Daoy (cell line): Measurements from ENCODE around the gene COQ3. TPM values are rescaled to one million over a fixed set of nuclear protein-coding genes. Genes with fewer than 3 reads are reported as not detected.

Experiments used
- DNase-seq: peaks from one replicate; pipeline ENCODE4 v3.0.0-alpha.2; 2015; ENCODE audit warnings: low read depth
- total RNA-seq: library from RNA; depleted of rRNA; stranded (reverse); fragments of >200 nt; shearing (Covaris generic); gene quantifications from 2 replicates; pipeline ENCODE4 v1.2.3, GENCODE V29; 2014; rRNA removed

The COQ3 gene, protein sequence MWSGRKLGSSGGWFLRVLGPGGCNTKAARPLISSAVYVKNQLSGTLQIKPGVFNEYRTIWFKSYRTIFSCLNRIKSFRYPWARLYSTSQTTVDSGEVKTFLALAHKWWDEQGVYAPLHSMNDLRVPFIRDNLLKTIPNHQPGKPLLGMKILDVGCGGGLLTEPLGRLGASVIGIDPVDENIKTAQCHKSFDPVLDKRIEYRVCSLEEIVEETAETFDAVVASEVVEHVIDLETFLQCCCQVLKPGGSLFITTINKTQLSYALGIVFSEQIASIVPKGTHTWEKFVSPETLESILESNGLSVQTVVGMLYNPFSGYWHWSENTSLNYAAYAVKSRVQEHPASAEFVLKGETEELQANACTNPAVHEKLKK
- 12.9 and 27.3 TPM in 2 replicates for total RNA-seq

DNA sequence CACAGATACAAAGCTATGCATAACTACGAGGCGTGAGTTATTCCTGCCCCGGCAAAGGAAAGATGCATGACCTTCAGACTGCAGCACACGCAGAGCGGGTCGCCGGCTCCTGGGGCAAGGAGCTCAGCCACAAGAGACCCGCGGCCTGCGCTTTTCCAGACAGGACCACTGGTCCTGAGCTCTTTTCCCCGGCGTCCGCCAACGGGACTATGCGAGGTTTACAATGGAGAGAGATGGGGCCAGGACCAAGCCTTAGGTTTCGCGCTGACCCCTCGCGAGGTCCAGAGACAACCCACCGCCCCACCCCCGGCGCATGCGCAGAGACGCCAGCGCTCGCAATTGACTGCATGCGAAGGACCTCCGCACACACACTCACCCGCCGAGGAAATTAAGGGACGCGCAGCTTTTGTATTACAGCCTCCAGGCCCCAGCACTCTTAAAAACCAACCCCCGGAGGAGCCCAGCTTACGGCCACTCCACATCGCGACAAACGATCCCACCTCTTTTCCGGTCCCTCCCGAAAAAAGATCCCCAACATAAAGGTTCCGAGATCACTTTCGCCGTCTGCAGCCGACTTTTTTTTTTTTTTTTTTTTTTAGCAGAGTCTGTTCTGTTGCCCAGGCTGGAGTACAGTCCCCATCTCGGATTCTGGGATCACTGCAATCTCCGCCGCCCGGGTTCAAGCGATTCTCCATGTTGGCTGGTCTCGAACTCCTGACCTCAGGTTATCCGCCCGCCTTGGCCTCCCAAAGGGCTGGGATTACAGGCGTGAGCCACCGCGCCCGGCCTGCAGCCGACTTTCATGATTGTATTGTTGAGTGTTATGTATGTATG lies at the start of gene COQ3:
COQ3 (minus strand) TSS at position 498 of the 834 bp plus-strand sequence; CDS start at position 482, 16 bp downstream.
- peak; percentile 82 for DNase-seq

GRCh38 chr6:99434702-99435530 lies 40.9 kb upstream of the COQ3 start:
- DNase-seq: no peak

DNA sequence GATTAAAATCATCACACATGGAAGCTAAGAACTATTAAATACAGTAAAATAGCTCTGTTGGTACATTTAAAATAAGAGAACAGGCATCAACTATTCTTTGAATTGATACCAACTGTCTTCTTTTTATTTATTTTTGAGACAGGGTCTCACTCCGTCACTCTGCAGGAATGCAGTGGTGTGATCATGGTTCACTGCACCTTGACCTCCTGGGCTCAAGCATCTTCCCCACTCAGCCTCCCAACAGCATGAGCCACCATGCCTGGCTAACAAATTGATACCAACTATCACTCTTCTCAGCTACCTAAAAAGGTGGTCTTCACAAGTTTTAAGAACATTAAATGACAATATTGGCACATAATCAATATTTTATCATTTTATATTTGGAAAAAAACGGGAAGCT lies 38.9 kb upstream of the COQ3 start:
- DNase-seq: peak; percentile 5

- DNase-seq: no peak
Measured at GRCh38 chr6:99431901-99432300, 37.9 kb upstream of the COQ3 start.

DNA sequence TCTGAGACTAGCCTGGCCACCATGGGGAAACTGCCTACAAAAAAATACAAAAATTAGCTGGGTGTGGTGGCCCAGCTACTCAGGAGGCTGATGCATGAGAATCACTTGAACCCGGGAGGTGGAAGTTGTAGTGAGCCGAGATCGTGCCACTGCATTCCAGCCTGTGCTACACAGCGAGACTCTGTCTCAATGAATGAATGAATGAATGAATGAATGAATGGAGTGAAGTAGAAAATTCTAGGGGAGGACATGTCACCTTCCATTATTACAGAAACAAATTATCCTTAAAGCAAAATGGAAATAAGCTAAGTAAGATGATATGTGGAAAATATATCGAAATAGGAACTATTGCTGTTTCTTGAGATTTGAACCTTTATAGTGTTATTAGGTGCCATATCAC lies 34.0 kb upstream of the COQ3 start:
- DNase-seq: no peak

DNA sequence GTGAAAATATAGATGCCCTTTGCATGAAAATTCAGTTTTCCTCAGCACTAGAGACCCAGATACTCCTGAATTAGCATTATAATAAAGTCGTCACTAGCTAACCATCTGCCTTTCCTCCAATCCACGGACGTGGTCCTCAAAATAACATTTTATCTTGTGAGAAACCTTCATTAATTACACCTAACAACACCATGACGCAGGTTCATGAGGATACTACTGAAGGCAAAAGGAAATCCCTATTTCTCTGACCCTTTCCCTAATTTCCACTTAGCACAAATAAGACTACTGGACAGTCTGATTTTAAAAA lies 32.4 kb upstream of the COQ3 start:
- no peak for DNase-seq

- peak; percentile 88 for DNase-seq
Measured at GRCh38 chr6:99425647-99426450, 31.9 kb upstream of the COQ3 start.

DNA sequence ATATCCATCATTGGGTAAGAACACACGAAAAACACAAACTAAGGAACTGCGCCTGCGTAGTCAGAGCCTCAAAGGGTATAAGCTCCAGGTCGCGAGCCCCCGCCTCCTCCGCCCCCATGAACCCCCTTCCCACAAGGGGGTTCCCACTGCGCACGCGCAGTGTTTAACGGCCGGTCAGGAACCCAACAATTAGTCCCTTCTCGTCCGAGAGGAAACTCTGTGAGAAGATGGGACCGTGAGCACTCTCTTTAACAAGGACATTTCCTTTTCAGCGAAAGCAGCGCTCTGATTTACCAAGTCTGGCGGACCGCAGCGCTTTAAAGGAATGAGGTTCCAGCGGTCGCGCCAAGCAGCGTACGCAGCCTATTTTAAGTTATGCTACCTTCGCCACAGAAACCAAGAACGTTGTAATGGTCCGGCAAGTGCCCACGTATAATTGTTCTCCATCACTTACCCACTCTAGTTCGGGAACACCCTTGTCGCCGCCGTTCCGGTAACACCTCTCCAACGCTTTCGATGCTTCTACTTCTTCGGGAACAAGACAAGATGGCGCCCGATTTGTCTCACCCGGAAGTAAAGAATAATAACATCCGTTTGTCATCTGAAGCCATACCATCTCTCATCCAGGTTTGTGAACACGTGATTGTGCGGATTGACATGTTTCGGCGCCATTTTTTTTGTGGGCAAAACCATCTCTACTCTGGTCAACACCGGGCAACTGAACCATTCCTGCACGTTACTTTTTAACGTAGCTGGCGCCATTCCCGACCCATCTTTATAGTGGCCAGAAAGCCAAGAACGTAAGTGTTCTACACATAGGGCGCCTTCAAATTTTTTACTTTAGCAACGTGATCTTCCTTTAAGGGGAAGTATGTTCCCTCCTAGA lies 31.0 kb upstream of the COQ3 start, which contains the start of gene PNISR:
PNISR (minus strand) TSS at position 548 of the 886 bp plus-strand sequence. CDS start 10,649 bp downstream, outside the sequence.
- DNase-seq: peak; percentile 95

DNA sequence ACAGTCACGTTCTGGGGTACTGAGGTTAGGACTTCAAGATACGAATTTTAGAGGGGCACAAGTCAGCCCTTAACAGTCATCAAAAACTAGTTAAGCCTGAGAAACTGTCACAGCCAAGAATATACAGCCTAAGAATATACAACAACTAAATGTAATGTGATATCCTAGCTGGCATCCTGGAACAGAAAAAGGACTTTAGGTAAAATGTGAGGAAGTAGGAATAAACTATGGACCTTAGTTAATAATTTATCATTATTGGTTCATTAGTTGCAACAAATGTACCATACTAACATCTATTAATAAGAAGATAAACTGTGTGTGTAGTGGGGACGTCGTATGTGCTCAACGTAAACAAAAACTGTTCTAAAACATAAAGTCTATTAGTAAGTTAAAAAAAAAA lies 30.0 kb upstream of the COQ3 start:
- DNase-seq: no peak

GRCh38 chr6:99422912-99423311 lies 28.9 kb upstream of the COQ3 start:
- no peak for DNase-seq

GRCh38 chr6:99416892-99417767 lies 23.1 kb upstream of the COQ3 start:
- no peak for DNase-seq

DNA sequence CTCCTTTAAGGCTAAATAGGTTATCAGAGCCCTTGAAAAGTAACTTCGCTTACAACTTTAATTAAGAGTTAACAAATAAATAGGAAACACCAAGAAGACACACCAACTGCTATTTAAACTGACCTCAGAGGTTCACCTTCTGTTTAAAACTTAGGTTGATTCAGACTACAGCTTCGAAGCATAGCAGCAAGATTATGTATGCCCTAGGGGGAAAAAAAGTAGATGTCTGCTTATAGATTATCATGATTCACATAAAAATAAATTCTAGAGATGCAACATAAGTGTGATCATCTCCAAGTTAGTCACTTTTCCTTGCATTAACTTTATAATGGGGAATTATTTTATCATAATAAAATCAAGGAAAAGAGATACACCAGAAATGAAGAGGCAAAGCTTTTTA lies 22.2 kb upstream of the COQ3 start:
- no peak for DNase-seq

- no peak for DNase-seq
Measured at GRCh38 chr6:99415446-99415845, 21.5 kb upstream of the COQ3 start.

- no peak for DNase-seq
Measured at GRCh38 chr6:99412065-99412464, 18.1 kb upstream of the COQ3 start.

DNA sequence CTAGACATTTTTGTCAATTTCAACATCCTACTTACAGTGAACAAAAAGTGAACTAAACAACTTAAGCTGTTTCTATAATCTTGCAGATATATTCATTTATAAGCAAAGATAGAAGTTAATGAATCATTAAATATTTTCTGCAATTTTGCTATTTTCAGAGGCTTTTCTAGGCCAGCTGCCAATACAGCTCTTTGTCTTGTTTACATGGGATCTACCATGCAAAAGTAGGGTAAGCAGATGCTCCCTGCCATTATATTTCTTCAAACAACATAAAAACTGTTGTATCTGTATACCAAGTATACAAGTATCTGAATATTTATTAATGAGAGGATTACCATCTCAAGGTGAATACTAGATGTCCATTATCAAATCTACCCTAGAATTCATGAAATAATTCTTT lies 15.7 kb upstream of the COQ3 start:
- DNase-seq: no peak

DNA sequence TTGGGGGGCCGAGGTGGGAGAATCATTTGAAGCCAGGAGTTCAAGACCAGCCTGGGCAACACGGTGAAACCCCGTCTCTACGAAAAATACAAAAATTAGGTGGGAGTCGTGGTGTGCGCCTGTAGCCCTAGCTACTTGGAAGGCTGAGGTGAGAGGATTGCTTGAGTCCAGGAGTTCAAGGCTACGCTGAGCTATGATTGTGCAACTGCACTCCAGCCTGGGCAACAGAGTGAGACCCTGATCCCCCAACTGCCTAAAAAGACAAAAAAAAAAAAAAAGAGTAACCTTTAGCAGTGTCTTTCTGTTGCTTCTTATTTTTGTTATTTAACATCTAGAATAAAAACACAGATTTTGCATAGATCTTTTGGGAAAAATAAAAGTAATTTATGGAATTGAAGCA lies 13.1 kb upstream of the COQ3 start:
- DNase-seq: no peak

- DNase-seq: no peak
Measured at GRCh38 chr6:99402448-99402847, 8.5 kb upstream of the COQ3 start.

- DNase-seq: no peak
Measured at GRCh38 chr6:99397287-99397686, 3.3 kb upstream of the COQ3 start.

DNA sequence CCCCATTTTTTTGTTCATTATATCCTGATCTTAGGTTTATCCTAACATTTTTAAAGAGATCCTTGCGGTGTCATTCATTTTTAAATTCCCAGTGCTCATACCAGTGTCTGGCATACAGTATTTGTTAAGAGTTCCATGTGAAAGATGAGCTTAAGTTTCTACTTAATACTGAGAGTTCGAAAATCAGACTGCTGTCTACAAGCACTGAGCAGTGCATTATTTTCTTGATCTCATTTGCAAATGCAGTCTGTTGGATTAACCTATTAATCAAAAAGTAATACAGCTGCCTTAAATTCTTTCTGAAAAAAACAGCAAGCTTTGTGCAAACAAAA lies 663 bp downstream of the COQ3 start:
- no peak for DNase-seq
